ENCODE results near the gene PTPRM.

PTPRM gene

DNA sequence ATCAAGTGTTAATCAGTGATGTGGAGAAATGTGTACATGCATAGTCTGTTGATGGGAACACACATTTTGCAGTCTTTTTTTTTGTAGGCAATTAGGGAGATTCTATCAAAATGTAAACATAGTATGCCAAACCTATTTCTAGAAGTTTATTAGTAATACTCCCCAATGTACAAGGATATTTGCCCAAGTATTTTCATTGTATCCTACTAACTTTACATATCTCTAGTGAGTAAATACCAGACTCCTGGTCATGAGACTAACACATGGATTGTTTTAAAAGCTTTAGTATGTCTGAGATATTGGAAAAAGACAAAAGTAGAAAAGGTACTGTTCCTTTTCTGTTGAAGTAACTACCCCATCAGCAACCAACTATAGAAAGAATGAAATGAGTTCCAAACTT lies 513.0 kb downstream of the PTPRM start:
- H3K9me3 ChIP-seq (ENCODE audit: insufficient read depth, low read length, severe bottlenecking) = no peaks in the 10 kb centered on the region
- no peak overlapping the region for H3K27ac ChIP-seq (ENCODE audit: low read length)
- no peaks in the 10 kb centered on the region for H3K36me3 ChIP-seq (ENCODE audit: insufficient read depth, low read length)
- no peak overlapping the region for H3K9ac ChIP-seq (ENCODE audit: low read depth, low read length)
- no peaks in the 10 kb centered on the region for H3K4me1 ChIP-seq (ENCODE audit: insufficient read depth, low read length)
- H3K79me2 ChIP-seq (ENCODE audit: insufficient read depth, low read length) = no peaks in the 10 kb centered on the region
- ATAC-seq (ENCODE audit: insufficient read depth, low read depth) = no peak
- DNase-seq = no peak
- H4K20me1 ChIP-seq (ENCODE audit: insufficient read depth, low read length) = no peaks in the 10 kb centered on the region
- TF ChIP-seq CTCF (IDR thresholded peaks at IDR 0.05; ENCODE audit: borderline replicate concordance, extremely low read depth, low read length, poor library complexity, severe bottlenecking) = no peak
- no peak for TF ChIP-seq EZH2 (IDR thresholded peaks at IDR 0.05; ENCODE audit: borderline replicate concordance, low read depth, low read length, severe bottlenecking)
- H3K27me3 ChIP-seq (ENCODE audit: insufficient read depth, low read length, poor library complexity) = peaks cover 4% of the 10 kb centered on the region
- H3K4me3 ChIP-seq (ENCODE audit: low read depth in 1 of 2, low read length in 2 of 2) = no peak overlapping the region
- H3K4me2 ChIP-seq (ENCODE audit: insufficient read depth, low read length) = no peak overlapping the region
- no peak overlapping the region for H2AFZ ChIP-seq (ENCODE audit: low read depth, low read length)

DNA sequence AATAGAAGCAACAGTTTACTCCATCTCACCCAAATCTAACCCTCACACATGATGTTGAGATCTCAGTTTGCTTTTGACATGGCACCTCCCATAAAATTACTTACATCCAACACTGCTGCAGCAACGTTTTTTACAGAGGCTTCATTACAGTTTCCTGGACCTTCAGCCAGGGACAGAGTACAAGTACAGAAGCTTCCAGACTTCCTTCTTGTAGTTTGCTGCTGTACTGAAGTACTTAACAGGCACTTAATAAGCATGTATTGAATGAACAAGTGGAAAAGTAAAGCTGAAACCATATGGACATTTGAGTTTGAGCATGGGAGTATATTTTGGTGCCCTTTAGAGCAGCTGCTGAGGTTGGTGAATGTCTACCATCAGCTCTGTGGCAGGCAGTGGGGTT lies 514.2 kb downstream of the PTPRM start:
- DNase-seq (no peak), ATAC-seq (ENCODE audit: insufficient read depth, low read depth) (no peak)
- H3K4me3 ChIP-seq (ENCODE audit: low read depth in 1 of 2, low read length in 2 of 2) = no peak overlapping the region
- no peak for TF ChIP-seq EZH2 (IDR thresholded peaks at IDR 0.05; ENCODE audit: borderline replicate concordance, low read depth, low read length, severe bottlenecking)
- no peak for TF ChIP-seq CTCF (IDR thresholded peaks at IDR 0.05; ENCODE audit: borderline replicate concordance, extremely low read depth, low read length, poor library complexity, severe bottlenecking)
- H3K79me2 ChIP-seq (ENCODE audit: insufficient read depth, low read length) = no peaks in the 10 kb centered on the region
- H4K20me1 ChIP-seq (ENCODE audit: insufficient read depth, low read length) = no peaks in the 10 kb centered on the region
- H3K27ac ChIP-seq (ENCODE audit: low read length) = no peak overlapping the region
- H3K27me3 ChIP-seq (ENCODE audit: insufficient read depth, low read length, poor library complexity) = peaks cover 4% of the 10 kb centered on the region
- H2AFZ ChIP-seq (ENCODE audit: low read depth, low read length) = no peak overlapping the region
- no peak overlapping the region for H3K4me2 ChIP-seq (ENCODE audit: insufficient read depth, low read length)
- H3K4me1 ChIP-seq (ENCODE audit: insufficient read depth, low read length) = no peaks in the 10 kb centered on the region
- no peak overlapping the region for H3K9ac ChIP-seq (ENCODE audit: low read depth, low read length)
- no peaks in the 10 kb centered on the region for H3K36me3 ChIP-seq (ENCODE audit: insufficient read depth, low read length)
- H3K9me3 ChIP-seq (ENCODE audit: insufficient read depth, low read length, severe bottlenecking) = no peaks in the 10 kb centered on the region

GRCh38 chr18:8081872-8082553 lies 514.9 kb downstream of the PTPRM start:
- no peak overlapping the region for H3K9ac ChIP-seq (ENCODE audit: low read depth, low read length)
- no peak overlapping the region for H3K4me2 ChIP-seq (ENCODE audit: insufficient read depth, low read length)
- ATAC-seq (ENCODE audit: insufficient read depth, low read depth) = no peak
- H2AFZ ChIP-seq (ENCODE audit: low read depth, low read length) = no peak overlapping the region
- TF ChIP-seq CTCF (IDR thresholded peaks at IDR 0.05; ENCODE audit: borderline replicate concordance, extremely low read depth, low read length, poor library complexity, severe bottlenecking) (no peak), EZH2 (IDR thresholded peaks at IDR 0.05; ENCODE audit: borderline replicate concordance, low read depth, low read length, severe bottlenecking) (no peak)
- H3K4me1 ChIP-seq (ENCODE audit: insufficient read depth, low read length) = no peaks in the 10 kb centered on the region
- H3K36me3 ChIP-seq (ENCODE audit: insufficient read depth, low read length) = no peaks in the 10 kb centered on the region
- peaks cover 4% of the 10 kb centered on the region for H3K27me3 ChIP-seq (ENCODE audit: insufficient read depth, low read length, poor library complexity)
- H3K27ac ChIP-seq (ENCODE audit: low read length) = no peak overlapping the region
- H3K4me3 ChIP-seq (ENCODE audit: low read depth in 1 of 2, low read length in 2 of 2) = no peak overlapping the region
- no peaks in the 10 kb centered on the region for H3K9me3 ChIP-seq (ENCODE audit: insufficient read depth, low read length, severe bottlenecking)
- no peaks in the 10 kb centered on the region for H3K79me2 ChIP-seq (ENCODE audit: insufficient read depth, low read length)
- H4K20me1 ChIP-seq (ENCODE audit: insufficient read depth, low read length) = no peaks in the 10 kb centered on the region
- DNase-seq = no peak

Data from DND-41 (cell line).